ENCODE data around the gene ZSCAN4.

The ZSCAN4 gene

GRCh38 chr19:57709616-57710015 lies 40.9 kb downstream of the ZSCAN4 start:
- H3K27ac Mint-ChIP-seq = no peak overlapping the region
- H3K9me3 Mint-ChIP-seq = peaks cover 32% of the 10 kb centered on the region
- DNase-seq (ENCODE audit: low spot score in 2 of 2) (no peak), ATAC-seq (no peak)
- H3K4me1 Mint-ChIP-seq = peaks cover 6% of the 10 kb centered on the region
- peaks cover 16% of the 10 kb centered on the region for H3K36me3 Mint-ChIP-seq
- H3K4me3 Mint-ChIP-seq = peak overlapping the region; percentile 66

- H3K4me1 Mint-ChIP-seq = peaks cover 6% of the 10 kb centered on the region
- ATAC-seq = no peak
- no peak for DNase-seq (ENCODE audit: low spot score in 2 of 2)
- H3K27ac Mint-ChIP-seq = no peak overlapping the region
- H3K36me3 Mint-ChIP-seq = peaks cover 6% of the 10 kb centered on the region
- peaks cover 35% of the 10 kb centered on the region for H3K9me3 Mint-ChIP-seq
- H3K4me3 Mint-ChIP-seq = no peak overlapping the region
These were observed 43.5 kb downstream of the ZSCAN4 start for GRCh38 chr19:57712222-57712621.

DNA sequence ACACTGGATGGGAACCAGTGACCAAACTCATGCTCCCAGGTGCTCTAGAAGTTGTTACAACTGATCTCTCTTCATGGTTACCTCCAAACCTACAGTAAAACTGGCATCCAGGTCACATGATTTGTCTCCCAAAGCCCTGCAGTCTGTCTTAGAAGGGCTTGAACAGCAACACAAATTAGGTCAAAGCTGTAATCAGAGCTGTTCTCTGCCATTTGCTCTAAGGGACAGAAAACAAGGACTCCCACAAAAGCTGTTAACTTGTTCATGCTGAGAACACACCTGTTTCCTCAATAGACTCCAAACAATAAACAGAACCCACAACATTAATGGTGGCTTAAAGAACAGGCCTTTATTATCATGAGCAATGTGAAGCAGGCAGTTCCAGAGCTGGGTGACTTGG lies 50.7 kb downstream of the ZSCAN4 start:
- peaks cover 41% of the 10 kb centered on the region for H3K36me3 Mint-ChIP-seq
- peaks cover 5% of the 10 kb centered on the region for H3K4me1 Mint-ChIP-seq
- no peak overlapping the region for H3K4me3 Mint-ChIP-seq
- no peak overlapping the region for H3K27ac Mint-ChIP-seq
- DNase-seq (ENCODE audit: low spot score in 2 of 2) (no peak), ATAC-seq (no peak)
- peaks cover 34% of the 10 kb centered on the region for H3K9me3 Mint-ChIP-seq

- H3K36me3 Mint-ChIP-seq = peaks cover 47% of the 10 kb centered on the region
- no peak overlapping the region for H3K27ac Mint-ChIP-seq
- H3K4me3 Mint-ChIP-seq = no peak overlapping the region
- ATAC-seq (no peak), DNase-seq (ENCODE audit: low spot score in 2 of 2) (no peak)
- peaks cover 5% of the 10 kb centered on the region for H3K4me1 Mint-ChIP-seq
- peaks cover 36% of the 10 kb centered on the region for H3K9me3 Mint-ChIP-seq
These were observed 51.3 kb downstream of the ZSCAN4 start for GRCh38 chr19:57719901-57720519.

GRCh38 chr19:57720878-57721277 lies 52.1 kb downstream of the ZSCAN4 start:
- ATAC-seq (no peak), DNase-seq (ENCODE audit: low spot score in 2 of 2) (no peak)
- H3K27ac Mint-ChIP-seq = no peak overlapping the region
- H3K36me3 Mint-ChIP-seq = peaks cover 50% of the 10 kb centered on the region
- H3K4me1 Mint-ChIP-seq = peaks cover 5% of the 10 kb centered on the region
- peaks cover 32% of the 10 kb centered on the region for H3K9me3 Mint-ChIP-seq
- H3K4me3 Mint-ChIP-seq = no peak overlapping the region

Data from stimulated activated effector memory CD8-positive, alpha-beta T cell treated with anti-CD3 and anti-CD28 coated beads, Interleukin-12 subunit alpha, Interleukin-12 subunit beta, amount 100 ng/mL, for 72 hours (primary cell).